HG03469 (cell line): Measurements from ENCODE around the gene LRRC32.
"Not testable (repeated sequence)": the region's sequence is repeated elsewhere in the genome, so short reads cannot be mapped to it uniquely, and the experiment has no call there.

Source experiments
- ATAC-seq: cut with Tn5 transposase; IDR thresholded peaks from one replicate; pipeline ENCODE4 v1.9.1; 2021; ENCODE audit warnings: mild to moderate bottlenecking, moderate library complexity, moderate number of reproducible peaks; ENCODE audit not compliant: unreplicated experiment

LRRC32 gene

DNA sequence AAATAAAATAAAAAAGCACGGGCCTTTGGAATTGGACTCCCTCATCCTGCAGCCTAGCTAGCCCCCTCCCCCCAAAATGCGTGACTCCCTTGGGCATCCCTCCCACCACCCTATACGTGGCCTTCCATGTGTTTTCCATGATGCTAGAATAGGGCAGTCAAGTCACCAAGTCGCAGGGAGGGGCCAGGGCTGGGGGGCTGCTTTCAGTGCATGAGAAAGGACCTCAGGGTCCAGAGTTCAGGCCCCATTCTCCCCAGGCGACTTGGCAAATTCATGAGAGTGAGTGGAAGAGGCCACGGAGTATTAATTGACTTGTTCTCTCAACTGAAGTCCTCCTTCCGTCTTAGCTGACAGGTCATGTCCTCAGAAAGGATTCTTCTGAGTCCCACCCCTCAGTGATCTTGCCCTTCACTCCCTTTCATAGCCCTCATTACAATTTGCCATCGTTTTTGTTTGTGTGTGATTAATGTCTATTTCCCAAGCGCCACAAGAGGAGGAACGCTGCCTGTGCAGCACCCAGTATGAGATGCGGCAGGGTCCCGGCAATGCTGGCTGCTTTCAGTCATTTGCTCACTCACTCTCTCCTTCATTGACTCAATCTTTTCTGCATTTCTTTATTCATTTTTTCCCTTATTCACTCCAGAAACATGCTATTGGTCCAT is 17.4 kb downstream of the LRRC32 start:
- ATAC-seq, result no peak

DNA sequence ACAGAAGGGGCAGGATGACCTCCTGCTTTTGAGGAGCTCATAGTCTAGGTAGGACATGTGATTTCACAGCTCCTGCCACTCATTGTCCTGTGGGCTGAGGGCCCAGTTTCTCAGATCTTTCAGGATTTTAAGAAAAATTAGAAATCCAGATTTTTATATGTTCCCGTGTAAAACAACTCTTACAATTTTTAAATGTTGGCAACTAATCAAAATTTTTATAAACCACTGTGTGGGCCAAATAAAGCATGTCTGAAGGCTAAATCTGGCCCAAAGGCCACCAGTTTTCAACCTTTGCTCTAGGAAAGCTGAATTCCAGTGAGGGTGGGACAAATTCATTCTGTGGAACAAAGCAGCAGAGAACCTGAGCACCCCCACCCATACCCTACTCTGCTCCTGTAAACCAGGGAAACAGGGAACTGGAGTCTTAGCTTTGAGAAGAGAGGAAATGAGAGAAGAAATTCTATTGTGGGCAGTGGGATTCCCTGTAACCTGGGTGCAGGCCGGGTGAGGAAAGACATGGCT is 20.6 kb downstream of the LRRC32 start:
- no peak for ATAC-seq

DNA sequence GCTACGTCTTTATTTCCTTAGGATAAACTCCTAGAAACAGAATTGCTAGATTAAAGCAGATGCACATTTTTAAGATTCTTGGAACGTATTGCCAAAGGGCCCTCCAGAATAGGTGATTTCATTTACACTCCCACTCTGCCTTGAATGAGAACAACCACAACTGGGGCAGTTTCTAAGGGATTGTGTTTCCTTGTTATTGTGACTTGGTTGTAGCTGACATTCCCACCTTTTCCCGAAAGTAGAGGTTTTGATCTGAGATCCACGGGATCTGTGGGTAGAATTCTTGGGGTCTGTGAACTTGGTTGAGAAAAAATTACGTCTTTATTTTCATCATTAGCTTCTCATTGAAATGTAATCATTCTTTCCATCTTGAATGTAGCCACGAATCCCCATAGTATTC is 21.5 kb downstream of the LRRC32 start:
- no peak for ATAC-seq

DNA sequence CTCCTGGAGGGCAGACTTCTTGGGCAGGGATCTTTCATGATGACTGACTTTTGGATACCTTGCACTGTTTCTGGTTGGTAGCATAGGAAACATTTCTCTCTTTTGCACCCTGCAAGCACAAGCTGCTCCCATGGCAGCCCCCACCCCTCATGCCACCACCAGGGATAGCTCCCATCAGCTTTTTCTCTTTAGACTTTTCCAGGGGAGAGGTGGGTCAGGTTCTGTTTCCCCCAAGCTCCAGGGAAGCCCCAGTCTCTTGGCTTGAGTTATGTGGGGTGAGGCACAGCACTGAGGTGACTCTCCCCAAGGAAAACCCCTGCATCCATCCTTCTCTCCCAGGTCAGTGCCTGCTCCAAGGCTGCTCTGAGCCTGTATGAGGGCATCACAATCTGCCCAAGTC is 22.5 kb downstream of the LRRC32 start:
- no peak for ATAC-seq

DNA sequence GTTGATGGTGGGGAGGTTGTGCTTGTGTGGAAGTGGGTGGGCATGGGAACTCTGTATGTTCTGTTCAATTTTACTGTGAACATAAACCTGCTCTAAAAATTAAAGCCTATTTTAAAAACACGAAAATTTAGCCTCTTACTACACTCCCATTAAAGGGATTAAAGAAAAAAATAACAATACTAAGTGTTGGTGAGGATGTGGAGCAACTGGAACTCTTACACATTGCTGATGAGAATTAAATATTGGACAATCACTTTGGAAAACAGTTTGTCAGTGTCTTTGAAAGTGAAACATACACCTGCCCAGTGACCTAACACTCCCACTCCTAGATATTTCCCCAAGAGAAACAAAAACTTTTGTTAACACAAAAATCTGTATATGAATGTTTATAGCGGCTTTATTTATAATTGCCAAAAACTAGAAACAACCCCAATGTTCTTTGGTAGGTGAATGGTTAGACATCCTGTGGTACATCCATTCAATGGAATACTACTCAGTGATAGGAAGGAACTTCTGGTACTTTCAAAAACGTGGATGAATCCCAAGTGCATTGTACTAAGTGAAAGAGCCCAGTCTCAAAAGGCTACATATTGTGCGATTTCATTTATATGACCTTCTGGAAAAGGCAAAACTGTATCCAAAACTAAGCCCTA is 23.5 kb downstream of the LRRC32 start:
- ATAC-seq, result no peak

DNA sequence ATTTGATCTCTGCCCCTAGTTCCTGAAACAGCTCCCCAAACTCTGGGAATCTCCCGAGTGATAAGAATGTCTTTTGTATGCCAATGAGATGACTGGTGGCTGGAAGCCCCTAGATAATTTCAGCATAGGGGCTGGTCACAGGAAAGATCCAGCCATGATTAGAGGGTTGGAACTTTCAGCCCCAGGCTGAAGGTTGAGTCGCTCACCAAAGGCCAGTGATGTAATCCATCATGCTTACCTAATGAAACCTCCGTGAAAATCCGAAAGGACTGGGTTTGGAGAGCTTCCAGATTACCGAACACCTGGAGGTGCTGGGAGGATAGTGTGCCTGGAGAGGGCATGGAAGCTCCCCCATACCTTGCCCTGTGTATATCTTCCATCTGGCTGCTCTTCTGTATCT is 26.0 kb downstream of the LRRC32 start:
- ATAC-seq, result no peak

DNA sequence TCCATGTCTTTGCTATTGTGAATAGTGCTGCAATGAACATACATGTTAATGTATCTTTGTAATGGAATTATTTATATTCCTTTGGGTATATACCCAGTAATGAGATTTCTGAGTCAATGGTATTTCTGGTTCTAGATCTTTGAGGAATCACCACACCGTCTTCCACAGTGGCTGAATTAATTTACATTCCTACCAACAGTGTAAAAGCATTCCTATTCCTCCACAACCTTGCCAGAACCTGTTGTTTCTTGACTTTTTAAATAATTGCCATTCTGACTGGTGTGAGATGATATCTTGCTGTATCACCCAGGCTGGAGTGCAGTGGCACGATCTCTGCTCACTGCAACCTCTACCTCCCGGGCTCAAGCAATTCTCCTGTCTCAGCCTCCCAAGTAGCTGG is 26.8 kb downstream of the LRRC32 start:
- not testable (repeated sequence) for ATAC-seq

DNA sequence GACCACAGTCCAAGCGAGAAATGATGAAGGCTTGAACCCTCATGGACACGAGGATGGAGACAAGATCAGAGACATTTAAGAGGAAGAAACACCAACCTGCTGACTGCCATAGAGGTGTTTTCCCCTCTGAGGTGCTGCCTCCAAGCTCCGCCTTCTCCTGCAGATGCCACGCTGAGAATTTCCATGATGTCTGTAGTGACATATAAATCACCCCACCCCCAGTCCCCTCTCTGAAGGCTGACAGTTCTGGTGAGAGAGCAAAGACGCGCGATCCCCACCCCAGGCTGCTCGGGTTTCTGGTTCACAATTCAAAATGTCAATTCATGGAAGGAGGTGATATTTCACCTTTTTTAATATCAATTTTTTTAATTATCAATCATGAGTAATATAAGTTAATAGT is 28.2 kb downstream of the LRRC32 start:
- ATAC-seq, result no peak

DNA sequence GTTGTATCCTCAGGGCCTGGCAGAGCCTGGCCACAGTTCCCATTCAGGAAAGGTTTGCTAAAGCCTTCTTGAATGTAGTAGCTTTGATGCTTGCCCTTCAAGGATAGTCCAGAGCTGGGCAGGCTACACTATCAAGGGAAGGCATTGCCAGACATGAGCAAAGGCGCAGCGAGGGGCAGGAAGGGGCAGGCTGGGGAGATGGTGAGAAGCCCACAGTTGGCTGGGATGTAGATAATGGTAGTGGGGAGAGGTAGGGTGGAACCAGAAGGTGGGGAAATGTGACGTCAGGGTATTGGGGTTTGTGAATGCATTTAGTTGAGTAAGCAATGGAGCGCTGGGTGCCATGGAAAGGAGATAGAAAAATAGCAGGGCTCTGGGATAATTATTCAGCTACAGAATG is 28.6 kb downstream of the LRRC32 start:
- ATAC-seq, result no peak

DNA sequence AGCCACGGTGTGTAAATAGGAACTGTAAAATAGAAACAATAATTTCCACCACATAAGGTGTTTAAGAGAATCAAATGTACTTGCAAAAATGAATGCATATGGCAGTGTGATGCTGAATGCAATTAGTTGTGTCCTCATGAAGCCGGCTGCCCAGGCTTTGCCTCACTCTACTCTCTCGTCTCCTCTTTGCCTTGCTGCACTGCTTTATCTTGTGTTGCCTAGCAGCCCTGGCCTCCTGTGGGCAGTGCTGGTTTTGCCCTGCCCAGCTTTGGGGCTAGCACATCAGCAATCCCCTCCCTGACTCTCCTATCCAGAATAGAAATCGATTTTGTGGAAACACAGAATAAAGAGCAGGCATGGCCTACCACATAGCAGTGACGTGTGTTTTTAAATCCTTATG is 30.0 kb downstream of the LRRC32 start:
- ATAC-seq, result no peak

DNA sequence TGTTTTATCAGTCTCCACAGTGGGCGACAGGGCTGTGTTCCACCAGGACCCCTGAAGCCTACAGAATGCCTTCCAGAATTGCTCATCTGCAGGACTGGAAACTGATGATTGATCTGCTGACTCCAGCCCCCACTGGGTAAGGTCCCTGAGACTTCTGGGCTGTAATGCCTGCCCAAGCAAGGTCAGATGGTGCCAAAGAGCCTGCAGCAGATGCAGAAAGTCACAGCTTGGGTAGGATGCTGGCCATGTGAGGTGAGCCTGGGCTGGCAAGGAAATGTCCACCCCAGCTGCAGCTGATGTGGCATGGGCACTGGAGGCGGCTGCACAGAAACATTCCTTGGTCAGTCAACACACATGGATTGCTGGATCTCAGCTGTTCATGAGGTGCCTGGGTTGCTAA is 30.9 kb downstream of the LRRC32 start:
- no peak for ATAC-seq

DNA sequence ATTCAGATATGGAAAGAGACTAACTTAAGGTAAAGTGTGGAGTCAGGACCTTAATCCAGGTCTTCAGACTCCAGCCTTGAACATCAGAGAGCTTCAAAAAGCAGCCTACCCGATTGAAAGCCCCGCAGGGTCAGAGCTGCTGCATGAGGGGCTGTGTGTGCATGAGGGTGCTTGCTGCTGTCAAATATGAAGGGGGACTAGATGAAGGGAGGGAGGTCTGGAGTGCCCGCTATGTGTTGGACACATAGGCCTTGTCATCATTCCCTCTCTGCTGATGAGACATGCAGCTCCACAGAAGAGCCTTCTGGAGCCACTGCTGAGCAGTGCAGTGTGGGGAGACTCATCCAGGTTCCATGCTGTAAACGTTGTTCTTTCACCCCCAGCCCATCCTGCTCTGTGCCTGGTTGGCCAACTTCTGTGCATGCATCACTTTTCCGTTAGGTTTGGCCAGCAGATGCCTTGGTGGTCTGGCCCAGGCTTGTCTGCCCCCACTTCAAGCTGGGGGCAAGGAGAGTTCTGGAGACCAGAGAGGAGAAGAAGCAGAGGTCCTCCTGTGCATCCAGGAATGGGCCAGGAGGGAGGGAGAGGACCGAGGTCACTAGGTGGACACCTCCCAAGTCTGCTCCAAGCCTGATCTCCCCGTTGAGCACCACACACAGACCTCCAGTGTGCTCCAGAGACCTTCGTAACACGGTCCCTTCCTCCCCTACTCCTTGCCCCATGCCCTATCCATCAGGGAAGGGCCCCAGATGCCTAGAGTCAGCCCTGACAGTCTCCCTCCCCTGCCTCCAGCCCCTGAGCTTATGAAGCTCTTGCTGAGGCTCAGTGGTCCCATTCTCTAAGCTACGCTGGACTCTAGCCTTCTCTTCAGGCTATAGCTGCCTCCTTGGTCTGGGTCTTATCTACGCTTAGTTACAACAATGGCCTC is 32.0 kb downstream of the LRRC32 start:
- ATAC-seq, result no peak

DNA sequence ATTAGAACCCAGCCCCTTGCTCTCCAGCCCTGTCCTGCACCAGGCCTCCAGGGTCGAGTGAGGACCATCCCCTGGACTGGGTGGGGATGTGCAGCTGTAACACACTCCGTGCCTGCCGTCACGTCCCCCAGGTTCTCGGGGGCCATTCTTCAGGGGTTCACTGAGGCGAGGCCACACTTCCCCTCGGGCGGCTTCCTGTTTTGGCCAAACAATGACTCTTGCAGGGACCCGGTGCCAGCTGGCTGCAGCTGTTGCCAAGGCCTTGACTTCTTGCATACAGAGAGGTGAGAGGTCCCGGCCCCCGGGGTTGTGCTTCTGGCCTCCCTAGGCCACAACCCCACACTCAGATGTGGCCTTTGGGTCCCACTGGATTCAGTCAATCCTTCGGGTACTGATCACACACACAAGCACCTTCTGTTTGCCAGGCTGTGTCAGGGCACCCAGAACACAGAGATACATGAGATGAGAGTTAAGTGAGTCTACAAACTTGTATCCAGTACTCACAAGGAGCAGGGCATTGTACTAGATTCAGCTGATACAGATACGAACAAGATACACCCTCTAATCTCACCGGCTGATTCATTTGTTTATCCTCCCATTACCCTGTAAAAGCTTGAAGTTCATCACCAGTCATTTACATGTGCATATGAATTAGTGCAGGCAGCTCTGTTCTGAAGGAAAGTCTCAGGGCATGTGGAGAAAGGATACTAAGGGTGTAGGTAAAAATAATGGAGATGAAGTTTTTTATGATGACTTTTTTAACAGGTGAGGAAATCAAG is 32.9 kb downstream of the LRRC32 start:
- ATAC-seq, result peak; percentile 77

DNA sequence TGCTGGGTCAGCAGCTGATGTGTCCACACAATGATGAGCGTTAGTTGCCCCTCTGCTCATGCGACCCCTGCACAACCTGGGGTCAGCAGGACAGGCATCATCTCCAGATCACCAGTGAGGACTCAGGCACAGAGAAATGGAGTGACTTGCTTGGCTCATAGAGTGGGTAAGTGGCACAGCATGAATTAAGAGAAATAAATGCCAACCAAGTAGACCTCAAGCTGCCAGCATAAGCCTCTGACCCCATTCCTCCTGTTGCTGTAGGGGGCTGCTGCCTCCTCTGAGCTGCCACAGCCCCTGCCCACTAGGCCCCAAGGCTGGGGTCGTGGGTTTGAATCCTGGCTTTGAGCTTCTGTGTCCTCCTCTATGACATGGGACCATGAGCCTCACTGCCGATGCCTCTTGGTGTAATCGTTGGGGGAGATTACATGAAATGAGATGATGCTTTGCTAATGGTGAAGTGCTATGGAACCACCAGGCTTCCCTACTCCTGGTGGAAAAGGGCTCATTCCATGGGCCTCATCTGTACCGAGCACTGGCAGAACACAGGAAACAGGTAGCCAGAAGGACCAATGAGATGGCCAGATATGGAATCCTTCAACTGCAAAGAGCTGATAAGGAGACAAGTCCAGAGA is 33.6 kb downstream of the LRRC32 start:
- ATAC-seq, result no peak

DNA sequence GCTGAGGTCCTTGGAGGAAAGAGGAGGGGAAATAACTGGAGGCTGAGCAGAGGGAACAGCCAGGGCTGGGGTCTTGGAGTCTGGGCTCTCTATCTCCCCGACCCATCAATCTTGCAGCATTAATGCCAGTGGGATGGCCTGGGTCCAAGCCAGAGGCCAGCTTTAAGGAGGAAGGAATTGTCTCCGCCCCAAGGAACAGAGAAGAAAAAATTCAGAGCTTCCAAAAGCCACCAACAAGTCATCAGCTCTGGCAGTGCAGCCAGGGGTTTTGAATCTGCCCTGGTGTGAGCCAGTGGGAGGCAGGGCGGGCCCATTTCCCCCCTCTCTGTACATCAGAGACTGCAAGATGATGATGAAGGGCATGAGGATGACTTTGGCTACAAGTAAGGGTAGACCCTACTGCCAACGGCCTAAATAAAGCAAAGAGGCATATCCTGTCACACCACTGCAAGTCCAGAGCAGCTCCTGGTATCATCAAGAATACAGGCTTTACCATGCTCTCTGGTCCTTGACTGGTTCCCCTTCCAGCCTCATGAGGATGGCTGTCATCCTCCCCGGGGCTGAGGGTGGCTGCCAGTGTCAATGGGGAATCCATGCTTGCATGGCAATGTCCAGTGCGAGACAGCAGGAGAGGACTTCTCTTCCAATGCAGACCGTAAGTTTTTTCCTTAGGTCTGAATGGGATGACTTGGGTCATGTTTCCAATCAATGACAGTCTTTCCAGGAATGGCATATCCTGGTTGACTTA is 34.4 kb downstream of the LRRC32 start:
- no peak for ATAC-seq

DNA sequence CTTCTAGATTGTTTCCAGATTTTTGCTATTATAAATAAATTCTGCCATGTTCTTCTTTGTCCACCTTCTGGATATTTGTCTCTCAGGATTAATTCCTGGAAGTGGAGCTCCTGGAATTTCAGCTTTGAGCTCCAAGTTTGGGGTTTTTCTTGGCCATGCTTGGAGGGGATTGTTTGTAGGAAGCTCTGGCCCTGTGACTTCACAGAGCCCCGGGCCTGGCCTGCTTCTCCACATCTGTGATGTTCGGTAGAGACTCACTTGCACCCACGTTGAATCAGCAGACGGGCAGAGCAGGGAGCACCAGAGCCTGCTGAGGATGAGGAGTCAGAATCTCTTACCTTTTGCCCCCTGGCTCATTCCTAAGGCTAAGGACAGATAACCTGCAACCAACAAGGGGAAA is 35.7 kb downstream of the LRRC32 start:
- no peak for ATAC-seq

DNA sequence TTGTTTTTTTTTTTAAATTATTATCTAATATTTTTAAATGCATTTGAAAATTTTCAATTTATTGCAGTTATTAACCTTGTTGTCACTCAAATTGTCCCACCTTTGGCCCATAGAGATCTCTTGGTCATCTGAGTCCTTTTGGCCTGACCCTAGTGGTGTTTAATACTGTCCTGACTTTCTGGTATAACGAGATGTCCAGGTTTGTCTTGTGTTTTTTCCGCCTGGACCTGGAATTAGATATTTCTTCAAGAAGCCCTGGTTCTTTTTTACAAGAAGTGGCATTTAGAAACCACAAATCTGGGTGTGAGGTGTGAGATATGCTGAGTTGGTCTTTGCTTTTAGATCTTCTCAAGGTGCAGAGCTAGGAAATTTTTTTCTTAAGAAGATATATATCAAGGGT is 38.1 kb downstream of the LRRC32 start:
- ATAC-seq, result no peak

DNA sequence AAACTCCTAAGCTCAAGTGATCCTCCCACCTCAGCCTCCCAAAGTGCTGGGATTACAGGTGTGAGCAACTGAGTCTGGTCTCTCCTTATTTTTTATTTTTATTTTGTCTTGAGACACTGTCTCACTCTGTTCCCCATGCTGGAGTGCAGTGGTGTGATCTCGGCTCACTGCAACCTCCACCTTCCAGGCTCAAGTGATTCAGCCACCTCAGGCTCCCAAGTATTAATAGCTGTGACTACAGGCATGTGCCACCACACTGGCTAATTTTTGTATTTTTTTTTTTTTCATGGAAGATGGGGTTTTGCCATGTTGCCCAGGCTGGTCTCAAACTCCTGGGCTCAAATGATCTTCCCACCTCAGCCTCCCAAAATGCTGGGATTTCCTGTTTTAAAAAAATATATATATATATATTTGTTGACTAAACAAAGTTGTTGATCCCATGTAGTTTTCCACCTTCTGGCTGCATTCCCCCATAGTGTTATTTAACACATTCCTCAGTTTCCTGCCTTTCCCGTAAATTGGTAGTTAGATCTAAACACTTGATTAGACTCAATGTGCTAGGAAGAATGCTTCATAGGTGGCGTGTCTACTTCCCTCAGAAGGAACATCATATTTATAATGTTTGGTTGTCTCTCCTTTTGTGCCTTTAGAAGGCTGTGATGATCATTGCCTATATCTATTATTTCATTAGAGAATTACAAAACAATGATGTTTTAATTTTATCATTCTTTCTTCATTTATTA is 38.8 kb downstream of the LRRC32 start:
- no peak for ATAC-seq
